ENCODE data around the gene SPC24. TPM values are rescaled to one million over a fixed set of nuclear protein-coding genes. Genes with fewer than 3 reads are reported as not detected.

SPC24 gene, protein sequence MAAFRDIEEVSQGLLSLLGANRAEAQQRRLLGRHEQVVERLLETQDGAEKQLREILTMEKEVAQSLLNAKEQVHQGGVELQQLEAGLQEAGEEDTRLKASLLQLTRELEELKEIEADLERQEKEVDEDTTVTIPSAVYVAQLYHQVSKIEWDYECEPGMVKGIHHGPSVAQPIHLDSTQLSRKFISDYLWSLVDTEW
- total RNA-seq: 1 to 10 TPM in 1 of 4 donors, under 1 TPM in 2, not detected in 1; 0.24 to 1.1 (median 0.78) TPM

DNA sequence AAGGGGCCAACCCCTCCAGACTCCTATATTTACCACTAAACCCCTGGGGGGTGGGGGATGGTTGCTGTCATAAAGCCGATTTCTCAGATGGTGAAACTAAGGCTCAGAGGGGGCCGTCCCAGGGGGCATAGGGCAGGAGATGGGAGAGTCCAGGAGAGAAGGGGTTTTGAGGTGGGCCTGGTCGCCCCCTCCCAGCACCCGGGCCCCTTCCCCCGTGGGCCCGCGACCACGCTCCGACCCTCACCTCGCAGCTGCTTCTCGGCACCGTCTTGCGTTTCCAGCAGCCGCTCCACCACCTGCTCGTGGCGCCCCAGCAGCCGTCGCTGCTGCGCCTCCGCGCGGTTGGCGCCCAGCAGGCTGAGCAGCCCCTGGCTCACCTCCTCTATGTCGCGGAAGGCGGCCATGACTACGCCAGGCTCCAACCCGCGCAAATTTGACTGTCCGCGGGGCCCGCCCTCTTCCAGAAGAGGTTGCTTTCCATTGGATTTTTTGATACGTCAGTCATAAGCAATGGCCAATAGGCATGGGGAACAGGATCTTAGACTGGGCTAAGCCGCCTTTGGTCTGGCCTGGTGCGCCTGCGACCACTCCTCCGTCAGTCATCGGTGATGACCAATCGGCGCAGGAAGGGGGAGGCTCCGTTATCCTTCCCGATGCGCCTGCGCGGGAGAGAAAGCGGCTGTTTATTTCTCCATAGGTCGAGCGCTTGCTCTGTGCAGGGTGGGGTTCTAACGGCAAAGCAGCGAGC is at the start of gene SPC24:
TSS of gene SPC24 (minus strand) at position 410 of the 748 bp plus-strand sequence. CDS start at position 404, 6 bp downstream.
- H3K4me1 ChIP-seq: peaks cover 27 to 29% of the 10 kb centered on the region in 2 donors
- peak within 1 kb of the TSS; percentile 22 to 94 (median 83) for H3K27ac ChIP-seq
- peak in 1 of 2 donors; percentile 72 for TF ChIP-seq POLR2A (IDR thresholded peaks at IDR 0.05)
- TF ChIP-seq, protein P1, sequence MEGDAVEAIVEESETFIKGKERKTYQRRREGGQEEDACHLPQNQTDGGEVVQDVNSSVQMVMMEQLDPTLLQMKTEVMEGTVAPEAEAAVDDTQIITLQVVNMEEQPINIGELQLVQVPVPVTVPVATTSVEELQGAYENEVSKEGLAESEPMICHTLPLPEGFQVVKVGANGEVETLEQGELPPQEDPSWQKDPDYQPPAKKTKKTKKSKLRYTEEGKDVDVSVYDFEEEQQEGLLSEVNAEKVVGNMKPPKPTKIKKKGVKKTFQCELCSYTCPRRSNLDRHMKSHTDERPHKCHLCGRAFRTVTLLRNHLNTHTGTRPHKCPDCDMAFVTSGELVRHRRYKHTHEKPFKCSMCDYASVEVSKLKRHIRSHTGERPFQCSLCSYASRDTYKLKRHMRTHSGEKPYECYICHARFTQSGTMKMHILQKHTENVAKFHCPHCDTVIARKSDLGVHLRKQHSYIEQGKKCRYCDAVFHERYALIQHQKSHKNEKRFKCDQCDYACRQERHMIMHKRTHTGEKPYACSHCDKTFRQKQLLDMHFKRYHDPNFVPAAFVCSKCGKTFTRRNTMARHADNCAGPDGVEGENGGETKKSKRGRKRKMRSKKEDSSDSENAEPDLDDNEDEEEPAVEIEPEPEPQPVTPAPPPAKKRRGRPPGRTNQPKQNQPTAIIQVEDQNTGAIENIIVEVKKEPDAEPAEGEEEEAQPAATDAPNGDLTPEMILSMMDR (IDR thresholded peaks at IDR 0.05): no peak
- H3K36me3 ChIP-seq: no peaks in the 10 kb centered on the region
- H3K4me3 ChIP-seq (replicated peaks in 1 of 3): peak within 1 kb of the TSS; percentile 19 to 40 (median 33)
- WGBS, 2 donors: 0 to 3% methylated on average over 8 to 30 of the region's 50 CpGs
- DNase-seq: peak; percentile 95
- no peaks in the 10 kb centered on the region for H3K9me3 ChIP-seq
- no peaks in the 10 kb centered on the region for H3K27me3 ChIP-seq
- intact Hi-C loops (cut with DNase I): no loop called here

DNA sequence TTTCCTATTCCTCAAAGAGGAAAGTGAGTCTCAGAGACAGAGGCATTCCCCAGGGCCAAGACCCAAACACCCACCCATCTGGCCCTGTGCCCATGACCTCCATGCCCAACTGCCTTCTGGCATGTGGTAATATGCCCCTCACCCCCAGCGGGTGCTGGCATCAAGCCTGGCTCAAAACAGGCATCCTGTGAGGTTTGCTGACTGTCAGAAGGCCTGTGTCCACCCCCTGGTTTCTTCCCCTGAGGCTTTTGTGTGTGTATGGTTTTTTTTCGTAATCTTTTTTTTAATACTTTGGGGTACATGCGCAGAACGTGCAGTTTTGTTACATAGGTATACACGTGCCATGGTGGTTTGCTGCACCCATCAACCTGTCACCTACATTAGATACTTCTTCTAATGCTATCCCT is 49.4 kb upstream of the SPC24 start:
- intact Hi-C loops (cut with DNase I): loop anchor here (5.0 kb wide), 2 partner anchors 68 to 173 kb away; no protein-coding TSS in a partner anchor
- WGBS, 2 donors: 31 to 55% methylated on average over 5 of the region's 5 CpGs
- peak; percentile 96 to 97 for DNase-seq

DNA sequence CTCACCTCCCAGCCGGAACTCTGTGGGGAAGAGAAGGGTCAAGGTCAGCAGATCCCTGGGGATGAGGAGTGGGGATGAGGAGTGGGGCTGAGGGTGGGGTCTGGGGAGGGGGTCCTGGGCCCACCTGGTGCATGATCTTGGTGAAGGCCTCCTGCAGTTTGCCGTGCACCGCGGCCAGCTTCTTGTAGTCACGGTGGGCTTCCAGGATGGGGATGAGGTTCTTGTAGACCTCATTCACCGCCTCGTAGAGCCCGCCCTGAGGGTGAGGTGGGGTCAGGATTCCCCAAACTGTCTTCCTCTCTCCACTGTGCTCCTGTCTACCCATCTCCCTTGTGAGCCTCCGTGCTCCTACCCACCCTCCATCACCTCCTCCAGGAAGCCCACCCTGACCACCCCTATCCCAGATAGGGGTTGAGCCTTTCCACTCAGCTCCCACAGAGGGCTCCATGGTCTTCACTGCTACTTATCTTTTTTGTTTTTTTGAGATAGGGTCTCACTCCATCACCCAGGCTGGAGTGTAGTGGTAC is 48.6 kb upstream of the SPC24 start:
- intact Hi-C loops (cut with DNase I): loop anchor here (5.0 kb wide), 2 partner anchors 67 to 172 kb away; no protein-coding TSS in a partner anchor
- Histone ChIP-seq H3K36me3 (peaks cover 6 to 8% of the 10 kb centered on the region in 2 donors), H3K27me3 (no peaks in the 10 kb centered on the region), H3K4me3 (replicated peaks in 1 of 3) (no peak overlapping the region), H3K4me1 (peaks cover 19 to 30% of the 10 kb centered on the region in 2 donors), H3K9me3 (no peaks in the 10 kb centered on the region), H3K27ac (peak overlapping the region; percentile 92 to 95 (median 93))
- TF ChIP-seq, protein P1 (IDR thresholded peaks at IDR 0.05): peak in 1 of 6 experiments; percentile 7
- TF ChIP-seq POLR2A (IDR thresholded peaks at IDR 0.05): no peak
- no peak for DNase-seq
- WGBS, 2 donors: 84 to 91% methylated on average over 8 to 9 of the region's 9 CpGs

More for the DNA sequence above, 49.4 kb upstream of the SPC24 start:
- no peaks in the 10 kb centered on the region for H3K27me3 ChIP-seq
- no peak overlapping the region for H3K4me3 ChIP-seq (replicated peaks in 1 of 3)
- peak overlapping the region; percentile 92 to 95 (median 93) for H3K27ac ChIP-seq
- no peak for TF ChIP-seq POLR2A (IDR thresholded peaks at IDR 0.05)
- TF ChIP-seq, protein P1 (IDR thresholded peaks at IDR 0.05): no peak
- peaks cover 6 to 8% of the 10 kb centered on the region in 2 donors for H3K36me3 ChIP-seq
- no peaks in the 10 kb centered on the region for H3K9me3 ChIP-seq
- peaks cover 18 to 28% of the 10 kb centered on the region in 2 donors for H3K4me1 ChIP-seq

DNA sequence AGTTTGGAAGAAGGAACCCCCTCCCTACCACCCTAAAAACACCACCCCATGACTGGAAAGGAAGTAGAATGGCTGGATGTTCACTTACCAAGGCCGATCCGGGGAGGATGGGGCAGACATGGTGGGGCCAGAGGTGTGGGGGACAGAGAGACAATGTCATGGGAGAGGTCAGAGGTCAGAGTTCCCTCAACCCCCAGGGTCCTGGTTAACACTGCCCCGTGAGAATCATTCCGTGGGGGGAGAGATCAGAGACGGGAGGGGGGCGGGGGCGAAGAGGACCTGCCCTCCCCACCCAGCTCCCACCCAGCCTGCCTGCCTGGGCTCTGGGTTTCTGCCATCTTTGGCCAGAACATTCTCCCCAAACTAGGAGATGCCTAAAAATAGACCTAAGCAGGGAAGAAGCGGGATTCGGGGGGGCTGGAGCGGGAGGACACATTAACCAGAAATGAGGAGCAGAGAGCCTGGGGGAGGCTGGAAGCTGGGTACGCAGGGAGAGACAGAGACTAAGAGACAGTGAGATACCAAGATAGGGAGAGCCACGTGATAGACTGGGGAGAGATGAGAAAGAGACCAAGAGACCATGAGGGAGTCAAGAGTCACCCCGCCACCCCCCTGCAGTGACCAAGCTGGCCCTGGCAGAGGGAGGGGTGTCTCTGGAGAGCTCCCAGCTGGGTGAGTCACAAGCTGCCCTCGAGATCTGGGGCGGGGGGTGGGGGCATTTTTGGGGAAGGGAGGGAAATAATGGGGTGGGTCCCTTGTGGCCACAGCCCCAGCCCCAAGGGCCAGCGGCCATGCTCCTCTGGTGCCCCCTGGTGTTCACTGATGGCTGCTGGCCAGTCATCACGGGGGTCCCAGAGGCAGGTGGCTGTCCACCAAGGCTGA is 47.9 kb upstream of the SPC24 start:
- Histone ChIP-seq H3K36me3 (peaks cover 4 to 6% of the 10 kb centered on the region in 2 donors), H3K27me3 (no peaks in the 10 kb centered on the region), H3K4me3 (replicated peaks in 1 of 3) (no peak overlapping the region), H3K4me1 (peaks cover 26 to 36% of the 10 kb centered on the region in 2 donors), H3K27ac (peak overlapping the region; percentile 92 to 95 (median 93)), H3K9me3 (no peaks in the 10 kb centered on the region)
- intact Hi-C loops (cut with DNase I): loop anchor here (5.0 kb wide), 2 partner anchors 66 to 171 kb away; no protein-coding TSS in a partner anchor
- DNase-seq: peak; percentile 83 to 89
- TF ChIP-seq POLR2A (IDR thresholded peaks at IDR 0.05): no peak
- TF ChIP-seq, protein P1 (IDR thresholded peaks at IDR 0.05): peak; percentile 74 to 92 (median 82)
- WGBS, 2 donors: 48 to 55% methylated on average over 15 to 16 of the region's 17 CpGs
